ENCODE measurements around the gene EHD4.

DNA sequence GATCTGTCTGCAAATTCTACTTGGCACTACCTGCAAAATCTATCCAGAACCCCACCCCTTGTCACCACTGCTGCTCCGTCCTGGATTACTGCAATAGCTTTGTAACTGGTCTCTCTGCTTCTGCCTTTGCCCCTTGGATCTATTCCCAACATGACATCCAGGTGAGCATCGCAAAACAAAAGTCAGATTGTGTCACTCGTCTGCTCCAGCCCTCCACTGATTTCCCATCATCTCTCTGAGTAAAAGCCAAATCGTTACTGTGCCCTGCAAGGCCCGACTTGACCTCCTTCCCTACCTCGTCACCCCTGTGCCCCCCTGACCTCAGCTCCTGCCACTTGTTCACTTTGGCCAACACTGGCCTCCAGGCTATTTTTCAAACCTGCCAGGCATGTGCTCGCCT, 87.9 kb downstream of the EHD4 start:
- TF ChIP-seq EZH2 (IDR thresholded peaks at IDR 0.05; ENCODE audit: borderline replicate concordance), result no peak
- TF ChIP-seq CTCF (IDR thresholded peaks at IDR 0.05; ENCODE audit: poor library complexity), result no peak

Measured in hepatocyte (in vitro differentiated cells).